GM23248 (cell line): ENCODE measurements around the gene CSKMT. TPM values are rescaled to one million over a fixed set of nuclear protein-coding genes. Genes with fewer than 3 reads are reported as not detected.

Source experiments
- DNase-seq: peaks from one replicate; pipeline ENCODE4 v3.0.0-alpha.2; 2015
- H2AFZ ChIP-seq: fragments of 200-600 bp; sonication (generic); 2 replicates; pipeline ENCODE4 v1.6.1; 2016; ENCODE audit warnings: antibody characterized with exemption
- H3F3A ChIP-seq: fragments of 200-600 bp; sonication (generic); 2 replicates; pipeline ENCODE4 v1.6.1; 2016; ENCODE audit warnings: mild to moderate bottlenecking, antibody characterized with exemption, mixed run types; ENCODE audit not compliant: insufficient read depth
- H3K27ac ChIP-seq: fragments of 200-600 bp; sonication (generic); 2 replicates; pipeline ENCODE4 v1.5.1; 2016; ENCODE audit warnings: mild to moderate bottlenecking
- H3K27me3 ChIP-seq: fragments of 200-600 bp; sonication (generic); replicated peaks from 2 replicates; pipeline ENCODE4 v1.6.1; 2016; ENCODE audit warnings: mild to moderate bottlenecking; ENCODE audit not compliant: insufficient read depth
- H3K36me3 ChIP-seq: fragments of 200-600 bp; sonication (generic); 2 replicates; pipeline ENCODE4 v1.6.1; 2016; ENCODE audit warnings: low read depth, mild to moderate bottlenecking
- H3K4me1 ChIP-seq: fragments of 200-600 bp; sonication (generic); 2 replicates; pipeline ENCODE4 v1.6.1; 2016; ENCODE audit warnings: mild to moderate bottlenecking; ENCODE audit not compliant: insufficient read depth
- H3K4me2 ChIP-seq: fragments of 200-600 bp; sonication (generic); one replicate; pipeline ENCODE4 v1.6.1; 2016; ENCODE audit warnings: mild to moderate bottlenecking; ENCODE audit not compliant: unreplicated experiment
- H3K4me3 ChIP-seq: fragments of 200-600 bp; sonication (generic); 2 replicates; pipeline ENCODE4 v1.5.1; 2016; ENCODE audit warnings: mild to moderate bottlenecking
- H3K79me2 ChIP-seq: fragments of 200-600 bp; sonication (generic); 2 replicates; pipeline ENCODE4 v1.6.1; 2016; ENCODE audit warnings: mild to moderate bottlenecking; ENCODE audit not compliant: insufficient read depth
- H3K9ac ChIP-seq: fragments of 200-600 bp; sonication (generic); 2 replicates; pipeline ENCODE4 v1.6.1; 2016; ENCODE audit warnings: mild to moderate bottlenecking
- H3K9me2 ChIP-seq: fragments of 200-600 bp; sonication (generic); 2 replicates; pipeline ENCODE4 v1.6.1; 2016; ENCODE audit warnings: mixed run types, mild to moderate bottlenecking, moderate library complexity; ENCODE audit not compliant: insufficient read depth
- H3K9me3 ChIP-seq: fragments of 200-600 bp; sonication (generic); one replicate; pipeline ENCODE4 v1.6.1; 2017; ENCODE audit warnings: low read depth
- H4K20me1 ChIP-seq: fragments of 200-600 bp; sonication (generic); 2 replicates; pipeline ENCODE4 v1.6.0; 2016; ENCODE audit not compliant: insufficient read depth
- EZH2 ChIP-seq: fragments of 200-600 bp; sonication (generic); IDR thresholded peaks from 2 replicates; pipeline ENCODE4 v1.6.1; 2018; ENCODE audit warnings: antibody characterized with exemption, mild to moderate bottlenecking; ENCODE audit not compliant: insufficient read depth, poor library complexity, severe bottlenecking
- EZH2phosphoT487 ChIP-seq: fragments of 200-600 bp; sonication (generic); IDR thresholded peaks from 2 replicates; pipeline ENCODE4 v1.6.1; 2018; ENCODE audit warnings: antibody characterized with exemption, moderate library complexity, mild to moderate bottlenecking, low read depth; ENCODE audit not compliant: insufficient read depth
- WGBS, 2 experiments: methylation state at CpG; one replicate each; pipeline ENCODE4 v1.1.6; 2015 to 2017; ENCODE audit warnings: low lambda C conversion rate in 2 of 2, low coverage in 1 of 2; ENCODE audit errors: missing lambda C conversion rate in 2 of 2; 5-methylcytosine and 5-hydroxymethylcytosine counted together
- in situ Hi-C: fragments of 300-500 bp; cut with MboI; formaldehyde crosslinking; loops from 2 replicates; pipeline ENCODE4 v1.15.0; 2020
- polyA plus RNA-seq: library from polyadenylated mRNA; unstranded; fragments of >200 nt; fragmentation: Nextera tagmentation; extraction: Ambion mirVana; gene quantifications from 2 replicates; pipeline ENCODE4 v1.2.1, GENCODE V29; 2016
- small RNA-seq: library from RNA; depleted of rRNA; stranded (forward); fragments of <200 nt; gene quantifications from one replicate; pipeline ENCODE3, GENCODE V24; 2014; ENCODE audit warnings: low read depth, low replicate concordance
- total RNA-seq: library from RNA; depleted of rRNA; stranded (reverse); fragments of >200 nt; shearing (Covaris generic); gene quantifications from 2 replicates; pipeline ENCODE4 v1.2.3, GENCODE V29; 2014; rRNA removed

CSKMT gene
- total and polyA plus RNA-seq, 2 experiments from 2014 or later, result 3.6 to 5.4 TPM

- 94 to 98% methylated on average over 2 of the region's 2 CpGs for WGBS, 2 experiments
- Histone ChIP-seq H3K9me2 (no peaks in the 10 kb centered on the region), H3K4me1 (peaks cover 9% of the 10 kb centered on the region), H3K9me3 (no peaks in the 10 kb centered on the region), H3K4me3 (no peak overlapping the region), H2AFZ (no peak overlapping the region), H3K79me2 (peaks cover 53% of the 10 kb centered on the region), H3F3A (peaks cover 75% of the 10 kb centered on the region), H4K20me1 (no peaks in the 10 kb centered on the region), H3K27me3 (no peaks in the 10 kb centered on the region), H3K27ac (peak overlapping the region; percentile 18; the same call in 1 of the 2 replicates), H3K4me2 (no peak overlapping the region), H3K9ac (no peak overlapping the region), H3K36me3 (peaks cover 60% of the 10 kb centered on the region)
- no peak for TF ChIP-seq EZH2phosphoT487
- DNase-seq, result no peak
- in situ Hi-C loops, result no loop called here
Observed at GRCh38 chr11:62713343-62713742, 48.2 kb downstream of the CSKMT start.

DNA sequence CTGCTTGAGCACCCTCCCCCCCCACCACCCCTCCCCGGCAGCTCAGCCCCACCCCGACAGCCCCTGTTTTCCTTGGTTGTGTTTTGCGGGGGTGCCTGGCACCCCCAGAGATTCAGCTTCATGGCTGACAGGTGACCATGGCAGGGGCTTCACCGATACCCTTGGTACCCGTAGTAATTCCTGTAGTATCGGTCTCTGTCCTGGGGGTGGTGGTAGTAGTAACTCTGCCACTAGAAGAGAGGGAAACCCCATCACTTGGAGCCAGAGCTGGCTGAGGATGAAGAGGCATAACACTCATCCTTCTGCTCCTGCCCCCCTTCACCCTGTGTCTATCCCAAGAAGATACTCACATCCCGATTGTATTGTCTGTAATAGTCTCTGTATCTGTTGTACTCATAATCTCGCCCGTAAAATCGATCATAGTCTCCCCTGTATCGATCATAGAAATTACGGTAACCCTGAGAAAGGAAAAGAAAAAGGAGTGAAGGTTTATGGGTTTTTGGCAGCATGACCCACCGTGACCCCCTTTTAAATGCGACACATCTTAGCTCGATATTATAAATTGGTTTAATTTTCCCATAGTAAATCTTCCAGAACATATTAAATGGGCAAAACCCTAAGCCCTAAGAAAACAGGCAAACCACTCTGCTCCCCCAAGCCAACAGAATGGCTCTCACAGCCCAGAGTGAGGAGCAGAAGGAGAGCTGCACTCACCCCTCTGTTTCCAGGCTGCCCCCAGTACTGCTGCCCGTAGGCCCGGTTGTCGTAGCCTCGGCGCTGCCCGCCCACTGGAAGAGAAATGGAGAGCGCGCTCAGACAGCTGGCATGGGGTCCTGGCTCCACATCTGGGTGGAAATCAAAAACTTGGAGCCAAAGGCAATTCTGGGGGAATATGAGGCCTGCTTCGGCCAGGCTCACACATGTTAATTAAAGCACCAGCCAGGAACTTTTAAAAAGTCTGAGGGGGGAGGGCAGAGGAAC, 50.3 kb downstream of the CSKMT start:
- Histone ChIP-seq H2AFZ (no peak overlapping the region), H3K9ac (no peak overlapping the region), H3K4me3 (no peak overlapping the region), H3K27me3 (no peaks in the 10 kb centered on the region), H3K79me2 (peaks cover 74% of the 10 kb centered on the region), H3K9me2 (no peaks in the 10 kb centered on the region), H4K20me1 (no peaks in the 10 kb centered on the region), H3F3A (peaks cover 75% of the 10 kb centered on the region), H3K9me3 (no peaks in the 10 kb centered on the region), H3K4me2 (no peak overlapping the region), H3K4me1 (0 out of 2 replicates have a peak, but pooled peaks cover 8% of the 10 kb centered on the region), H3K36me3 (peaks cover 76% of the 10 kb centered on the region), H3K27ac (no peak overlapping the region; the same call in 1 of the 2 replicates)
- WGBS, 2 experiments, result 62 to 67% methylated on average over 24 of the region's 24 CpGs
- in situ Hi-C loops, result no loop called here
- TF ChIP-seq EZH2 (no peak), EZH2phosphoT487 (no peak)
- no peak for DNase-seq

DNA sequence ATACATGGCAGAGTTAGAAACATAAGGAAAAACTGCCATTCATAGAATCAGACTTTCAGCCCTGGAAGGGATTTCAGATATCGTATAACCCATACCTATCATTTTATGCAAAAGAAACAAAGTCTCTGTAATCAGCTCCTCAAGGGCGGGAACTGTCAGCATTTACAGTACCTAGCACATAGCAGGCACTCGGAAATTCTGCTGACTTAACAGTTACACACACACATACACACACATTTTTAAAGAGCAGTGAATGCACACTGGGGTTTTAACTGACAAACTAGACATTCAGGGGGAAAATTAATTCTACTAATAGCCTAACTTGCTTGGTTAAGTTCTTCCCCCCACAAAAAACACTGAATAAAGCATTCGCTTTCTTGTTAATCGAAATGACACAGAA, 51.1 kb downstream of the CSKMT start:
- Histone ChIP-seq H3K4me1 (0 out of 2 replicates have a peak, but pooled peaks cover 8% of the 10 kb centered on the region), H3K9ac (no peak overlapping the region), H3K9me2 (no peaks in the 10 kb centered on the region), H3K9me3 (no peaks in the 10 kb centered on the region), H3K27me3 (no peaks in the 10 kb centered on the region), H3K79me2 (peaks cover 82% of the 10 kb centered on the region), H4K20me1 (no peaks in the 10 kb centered on the region), H3K4me2 (no peak overlapping the region), H3K36me3 (peaks cover 75% of the 10 kb centered on the region), H3K4me3 (no peak overlapping the region), H3F3A (peaks cover 67% of the 10 kb centered on the region), H2AFZ (no peak overlapping the region), H3K27ac (no peak overlapping the region; the same call in 1 of the 2 replicates)
- 72 to 73% methylated on average over 5 of the region's 5 CpGs for WGBS, 2 experiments
- no peak for DNase-seq
- in situ Hi-C loops, result no loop called here
- TF ChIP-seq EZH2phosphoT487 (no peak), EZH2 (no peak)

- Histone ChIP-seq H2AFZ (no peak overlapping the region), H3K27me3 (no peaks in the 10 kb centered on the region), H3K9ac (no peak overlapping the region), H3K27ac (no peak overlapping the region; the same call in 1 of the 2 replicates), H3K79me2 (peaks cover 88% of the 10 kb centered on the region), H3K9me3 (no peaks in the 10 kb centered on the region), H3K4me3 (no peak overlapping the region), H4K20me1 (no peaks in the 10 kb centered on the region), H3K4me1 (0 out of 2 replicates have a peak, but pooled peaks cover 8% of the 10 kb centered on the region), H3K4me2 (no peak overlapping the region), H3K9me2 (no peaks in the 10 kb centered on the region), H3F3A (peaks cover 61% of the 10 kb centered on the region), H3K36me3 (peaks cover 78% of the 10 kb centered on the region)
- in situ Hi-C loops, result no loop called here
- 84 to 85% methylated on average over 11 of the region's 11 CpGs for WGBS, 2 experiments
- no peak for DNase-seq
- TF ChIP-seq EZH2, result no peak
- TF ChIP-seq EZH2phosphoT487, result no peak
Observed at GRCh38 chr11:62716816-62717215, 51.7 kb downstream of the CSKMT start.

Small RNAs within 50 kb of the gene (small RNA-seq; reads per million reads assigned to genes)
- not detected for gene SNORA57

Other genes with a start within 250 kb of the CSKMT start
- gene SCGB1A1, start 246.3 kb upstream of the CSKMT start, total RNA-seq, result not detected in 2 replicates
- not detected in 2 replicates for gene SCGB1A1, start 246.3 kb upstream of the CSKMT start, polyA plus RNA-seq
- 548 and 557 TPM in 2 replicates for gene AHNAK, start 118.5 kb upstream of the CSKMT start, total RNA-seq
- 163 and 167 TPM in 2 replicates for gene AHNAK, start 118.5 kb upstream of the CSKMT start, polyA plus RNA-seq
- 1,322 and 1,677 TPM in 2 replicates for gene EEF1G, start 91.4 kb upstream of the CSKMT start, total RNA-seq
- 533 and 544 TPM in 2 replicates for gene EEF1G, start 91.4 kb upstream of the CSKMT start, polyA plus RNA-seq
- gene TUT1, start 73.8 kb upstream of the CSKMT start, total RNA-seq, result 6.1 and 7.7 TPM in 2 replicates
- 11.1 and 12.1 TPM in 2 replicates for gene TUT1, start 73.8 kb upstream of the CSKMT start, polyA plus RNA-seq
- 98.8 and 114 TPM in 2 replicates for gene MTA2, start 63.4 kb upstream of the CSKMT start, total RNA-seq
- 26.3 and 28.9 TPM in 2 replicates for gene MTA2, start 63.4 kb upstream of the CSKMT start, polyA plus RNA-seq
- 43.4 and 47.2 TPM in 2 replicates for gene EML3, start 52.5 kb upstream of the CSKMT start, total RNA-seq
- gene EML3, start 52.5 kb upstream of the CSKMT start, polyA plus RNA-seq, result 32.8 and 34.8 TPM in 2 replicates
- gene ROM1, start 52.1 kb upstream of the CSKMT start, total RNA-seq, result 3.4 and 6.5 TPM in 2 replicates
- gene ROM1, start 52.1 kb upstream of the CSKMT start, polyA plus RNA-seq, result 5.4 and 8.8 TPM in 2 replicates
- gene B3GAT3, start 43.3 kb upstream of the CSKMT start, total RNA-seq, result 32.1 and 35.6 TPM in 2 replicates
- gene B3GAT3, start 43.3 kb upstream of the CSKMT start, polyA plus RNA-seq, result 44.2 and 46.7 TPM in 2 replicates
- gene GANAB, start 18.7 kb upstream of the CSKMT start, total RNA-seq, result 307 and 312 TPM in 2 replicates
- 224 and 225 TPM in 2 replicates for gene GANAB, start 18.7 kb upstream of the CSKMT start, polyA plus RNA-seq
- 26.4 and 30.4 TPM in 2 replicates for gene INTS5, start 12.0 kb upstream of the CSKMT start, total RNA-seq
- gene INTS5, start 12.0 kb upstream of the CSKMT start, polyA plus RNA-seq, result 17.1 and 18.9 TPM in 2 replicates
- gene C11orf98, start 102 bp upstream of the CSKMT start, total RNA-seq, result 16.6 and 24.2 TPM in 2 replicates
- 76.8 and 77.9 TPM in 2 replicates for gene C11orf98, start 102 bp upstream of the CSKMT start, polyA plus RNA-seq
- 2.3 and 5.9 TPM in 2 replicates for gene UQCC3, start 6.4 kb downstream of the CSKMT start, total RNA-seq
- gene UQCC3, start 6.4 kb downstream of the CSKMT start, polyA plus RNA-seq, result 14.5 and 15.1 TPM in 2 replicates
- 5.8 and 12.6 TPM in 2 replicates for gene LBHD1, start 7.0 kb downstream of the CSKMT start, total RNA-seq
- 3.6 and 4.3 TPM in 2 replicates for gene LBHD1, start 7.0 kb downstream of the CSKMT start, polyA plus RNA-seq
- 131 and 135 TPM in 2 replicates for gene UBXN1, start 13.8 kb downstream of the CSKMT start, total RNA-seq
- 84.0 and 85.3 TPM in 2 replicates for gene UBXN1, start 13.8 kb downstream of the CSKMT start, polyA plus RNA-seq
- gene LRRN4CL, start 24.2 kb downstream of the CSKMT start, total RNA-seq, result 6.9 and 12.3 TPM in 2 replicates
- gene LRRN4CL, start 24.2 kb downstream of the CSKMT start, polyA plus RNA-seq, result 2.1 and 2.3 TPM in 2 replicates
- 51.0 and 63.5 TPM in 2 replicates for gene BSCL2, start 42.1 kb downstream of the CSKMT start, total RNA-seq
- gene BSCL2, start 42.1 kb downstream of the CSKMT start, polyA plus RNA-seq, result 74.5 and 79.0 TPM in 2 replicates
- gene GNG3, start 42.4 kb downstream of the CSKMT start, total RNA-seq, result not detected in 2 replicates
- gene GNG3, start 42.4 kb downstream of the CSKMT start, polyA plus RNA-seq, result 0.29 TPM in 1 of 2 replicates, not detected in the other
- 2.9 and 5.0 TPM in 2 replicates for gene HNRNPUL2, start 62.1 kb downstream of the CSKMT start, total RNA-seq
- gene HNRNPUL2, start 62.1 kb downstream of the CSKMT start, polyA plus RNA-seq, result 2.1 and 3.1 TPM in 2 replicates
- 28.9 and 54.6 TPM in 2 replicates for gene TTC9C, start 63.2 kb downstream of the CSKMT start, total RNA-seq
- gene TTC9C, start 63.2 kb downstream of the CSKMT start, polyA plus RNA-seq, result 40.1 and 46.6 TPM in 2 replicates
- 6.6 and 8.0 TPM in 2 replicates for gene ZBTB3, start 88.8 kb downstream of the CSKMT start, total RNA-seq
- 4.9 and 5.5 TPM in 2 replicates for gene ZBTB3, start 88.8 kb downstream of the CSKMT start, polyA plus RNA-seq
- 61.2 and 73.3 TPM in 2 replicates for gene POLR2G, start 96.3 kb downstream of the CSKMT start, total RNA-seq
- gene POLR2G, start 96.3 kb downstream of the CSKMT start, polyA plus RNA-seq, result 154 and 156 TPM in 2 replicates
- 11.6 and 22.5 TPM in 2 replicates for gene TAF6L, start 106.1 kb downstream of the CSKMT start, total RNA-seq
- gene TAF6L, start 106.1 kb downstream of the CSKMT start, polyA plus RNA-seq, result 8.2 and 9.1 TPM in 2 replicates
- gene TMEM179B, start 122.1 kb downstream of the CSKMT start, total RNA-seq, result 73.3 and 151 TPM in 2 replicates
- gene TMEM179B, start 122.1 kb downstream of the CSKMT start, polyA plus RNA-seq, result 140 and 150 TPM in 2 replicates
- gene TMEM223, start 126.7 kb downstream of the CSKMT start, total RNA-seq, result 32.0 and 33.4 TPM in 2 replicates
- gene TMEM223, start 126.7 kb downstream of the CSKMT start, polyA plus RNA-seq, result 31.4 and 34.2 TPM in 2 replicates
- 25.0 and 32.0 TPM in 2 replicates for gene NXF1, start 140.1 kb downstream of the CSKMT start, total RNA-seq
- gene NXF1, start 140.1 kb downstream of the CSKMT start, polyA plus RNA-seq, result 51.1 and 53.3 TPM in 2 replicates
- gene STX5, start 166.7 kb downstream of the CSKMT start, total RNA-seq, result 43.9 and 45.7 TPM in 2 replicates
- 32.0 and 34.0 TPM in 2 replicates for gene STX5, start 166.7 kb downstream of the CSKMT start, polyA plus RNA-seq
- not detected in 2 replicates for gene TEX54, start 167.5 kb downstream of the CSKMT start, total RNA-seq
- gene TEX54, start 167.5 kb downstream of the CSKMT start, polyA plus RNA-seq, result 0.44 TPM in 1 of 2 replicates, not detected in the other
- 41.4 and 50.4 TPM in 2 replicates for gene WDR74, start 174.3 kb downstream of the CSKMT start, total RNA-seq
- gene WDR74, start 174.3 kb downstream of the CSKMT start, polyA plus RNA-seq, result 33.6 and 34.3 TPM in 2 replicates
- gene SLC3A2, start 215.6 kb downstream of the CSKMT start, total RNA-seq, result 290 and 301 TPM in 2 replicates
- 310 and 319 TPM in 2 replicates for gene SLC3A2, start 215.6 kb downstream of the CSKMT start, polyA plus RNA-seq